Measurements from ENCODE around the gene BRF1. TPM values are rescaled to one million over a fixed set of nuclear protein-coding genes. Genes with fewer than 3 reads are reported as not detected.

The BRF1 gene
- total RNA-seq, 1 donor from 2014 or later = 51.1 TPM

DNA sequence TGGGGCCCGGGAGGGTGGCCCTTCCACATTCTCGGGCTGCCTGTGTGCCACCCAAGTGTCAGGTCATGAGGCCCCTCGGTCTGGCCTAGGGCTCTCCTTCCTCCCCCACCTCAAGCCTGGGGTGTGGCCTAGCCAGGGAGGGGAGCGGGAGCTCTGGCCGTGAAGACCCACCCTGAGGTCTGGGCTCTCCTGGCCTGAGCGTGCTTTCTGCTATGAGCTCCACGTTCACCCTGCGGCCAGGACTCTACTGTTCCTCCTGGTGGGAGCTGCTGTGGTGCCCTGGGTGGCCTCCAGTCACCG is 25.7 kb upstream of the BRF1 start:
- TF ChIP-seq, protein P1, sequence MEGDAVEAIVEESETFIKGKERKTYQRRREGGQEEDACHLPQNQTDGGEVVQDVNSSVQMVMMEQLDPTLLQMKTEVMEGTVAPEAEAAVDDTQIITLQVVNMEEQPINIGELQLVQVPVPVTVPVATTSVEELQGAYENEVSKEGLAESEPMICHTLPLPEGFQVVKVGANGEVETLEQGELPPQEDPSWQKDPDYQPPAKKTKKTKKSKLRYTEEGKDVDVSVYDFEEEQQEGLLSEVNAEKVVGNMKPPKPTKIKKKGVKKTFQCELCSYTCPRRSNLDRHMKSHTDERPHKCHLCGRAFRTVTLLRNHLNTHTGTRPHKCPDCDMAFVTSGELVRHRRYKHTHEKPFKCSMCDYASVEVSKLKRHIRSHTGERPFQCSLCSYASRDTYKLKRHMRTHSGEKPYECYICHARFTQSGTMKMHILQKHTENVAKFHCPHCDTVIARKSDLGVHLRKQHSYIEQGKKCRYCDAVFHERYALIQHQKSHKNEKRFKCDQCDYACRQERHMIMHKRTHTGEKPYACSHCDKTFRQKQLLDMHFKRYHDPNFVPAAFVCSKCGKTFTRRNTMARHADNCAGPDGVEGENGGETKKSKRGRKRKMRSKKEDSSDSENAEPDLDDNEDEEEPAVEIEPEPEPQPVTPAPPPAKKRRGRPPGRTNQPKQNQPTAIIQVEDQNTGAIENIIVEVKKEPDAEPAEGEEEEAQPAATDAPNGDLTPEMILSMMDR (conservative IDR thresholded peaks at IDR 0.05) = no peak
- Mint-ChIP-seq H3K4me1 (peaks cover 39% of the 10 kb centered on the region), H3K27ac (ENCODE audit: unreplicated experiment) (no peak overlapping the region), H3K36me3 (ENCODE audit: low read depth) (peaks cover 6% of the 10 kb centered on the region), H3K9me3 (no peaks in the 10 kb centered on the region), H3K27me3 (ENCODE audit: low read depth) (no peaks in the 10 kb centered on the region), H3K4me3 (no peak overlapping the region)
- DNase-seq (ENCODE audit: low read depth, low spot score) = no peak

DNA sequence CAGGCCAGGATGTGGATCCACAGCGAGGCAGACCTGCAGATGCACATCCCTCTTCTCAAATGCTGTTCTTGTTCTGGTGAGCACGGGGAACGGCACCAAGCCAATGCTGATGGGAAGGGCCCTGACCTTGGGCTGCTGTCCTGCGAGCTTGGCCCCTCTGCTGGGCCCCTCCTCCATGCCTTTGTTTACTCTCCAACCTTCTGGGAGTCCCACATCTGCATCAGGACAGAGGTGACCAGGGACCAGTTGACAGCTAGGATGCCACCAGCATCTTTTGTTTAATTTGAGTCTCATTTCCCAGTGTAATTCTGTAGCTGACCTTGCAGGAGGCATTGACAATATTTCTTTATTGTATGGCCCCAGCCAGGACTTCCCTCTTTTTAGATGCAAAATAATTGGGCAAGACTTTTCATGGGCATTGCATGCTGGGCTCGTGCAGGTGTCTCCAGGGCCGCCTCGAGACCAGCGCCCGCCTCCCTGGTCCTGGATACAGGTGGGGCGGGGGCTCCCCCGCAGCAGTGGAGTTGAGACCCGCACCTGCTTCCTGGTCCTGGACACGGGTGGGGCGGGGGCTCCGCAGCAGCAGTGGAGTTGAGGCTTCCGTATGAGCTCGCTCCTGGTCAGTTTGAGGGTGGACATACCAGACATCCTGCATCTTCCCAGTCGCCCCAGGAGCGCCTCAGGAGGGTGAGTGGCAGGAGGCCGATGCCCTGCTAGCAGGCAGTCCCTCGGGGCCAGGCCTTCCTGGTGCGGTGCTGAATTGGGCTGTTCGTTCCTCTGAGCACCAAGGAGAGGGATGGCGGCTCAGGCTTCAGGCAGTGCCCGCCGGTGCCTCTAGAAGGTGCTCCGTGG is 25.1 kb upstream of the BRF1 start:
- Mint-ChIP-seq H3K36me3 (ENCODE audit: low read depth) (peaks cover 6% of the 10 kb centered on the region), H3K27ac (ENCODE audit: unreplicated experiment) (no peak overlapping the region), H3K4me3 (no peak overlapping the region), H3K4me1 (peaks cover 39% of the 10 kb centered on the region), H3K9me3 (no peaks in the 10 kb centered on the region), H3K27me3 (ENCODE audit: low read depth) (no peaks in the 10 kb centered on the region)
- TF ChIP-seq, protein P1 (conservative IDR thresholded peaks at IDR 0.05) = no peak
- DNase-seq (ENCODE audit: low read depth, low spot score) = no peak

DNA sequence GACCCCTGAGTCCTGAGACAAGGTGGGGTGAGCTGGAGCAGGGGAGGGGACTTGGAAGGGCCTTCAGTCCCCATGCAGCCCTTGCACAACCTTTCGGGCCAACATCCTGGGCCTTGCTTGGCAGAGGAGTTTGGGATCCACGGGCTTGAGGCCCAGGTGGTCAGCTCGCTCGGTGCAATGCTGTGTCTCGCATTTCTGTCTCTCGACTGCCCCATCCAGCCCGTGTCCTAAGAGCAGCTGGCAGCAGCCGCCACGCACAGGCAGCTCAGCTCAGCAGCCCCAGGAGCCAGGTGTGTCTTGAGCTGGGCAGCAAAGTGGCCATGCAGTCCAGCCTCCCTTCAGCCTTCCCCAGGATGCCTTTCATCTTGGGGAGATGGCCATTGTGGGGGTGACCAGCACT is 24.5 kb upstream of the BRF1 start:
- H3K4me3 Mint-ChIP-seq = no peak overlapping the region
- H3K36me3 Mint-ChIP-seq (ENCODE audit: low read depth) = peaks cover 6% of the 10 kb centered on the region
- no peaks in the 10 kb centered on the region for H3K27me3 Mint-ChIP-seq (ENCODE audit: low read depth)
- no peak overlapping the region for H3K27ac Mint-ChIP-seq (ENCODE audit: unreplicated experiment)
- TF ChIP-seq, protein P1 (conservative IDR thresholded peaks at IDR 0.05) = no peak
- no peak for DNase-seq (ENCODE audit: low read depth, low spot score)
- H3K4me1 Mint-ChIP-seq = peaks cover 39% of the 10 kb centered on the region
- H3K9me3 Mint-ChIP-seq = no peaks in the 10 kb centered on the region

DNA sequence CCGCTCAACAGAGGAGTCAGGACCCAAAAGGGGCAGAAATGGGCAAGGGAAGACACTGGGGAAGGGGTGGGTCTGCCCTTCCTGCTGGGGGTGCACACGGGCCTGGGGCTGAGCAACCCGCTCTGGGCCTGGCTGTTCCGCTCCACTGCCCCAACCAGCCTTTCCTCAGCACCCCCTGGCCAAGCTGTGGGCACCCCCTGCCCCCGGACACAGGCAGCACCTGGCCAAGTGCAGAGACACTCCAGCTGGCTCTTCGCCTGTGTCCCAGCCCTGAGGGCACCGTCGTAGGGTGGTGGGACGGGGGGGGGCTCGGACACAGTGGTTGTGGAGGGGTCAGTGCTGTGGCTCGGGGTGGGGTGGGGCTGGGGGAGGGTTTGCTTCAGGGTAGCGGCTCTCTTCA is 24.1 kb upstream of the BRF1 start:
- TF ChIP-seq, protein P1 (conservative IDR thresholded peaks at IDR 0.05) = no peak
- no peaks in the 10 kb centered on the region for H3K27me3 Mint-ChIP-seq (ENCODE audit: low read depth)
- H3K27ac Mint-ChIP-seq (ENCODE audit: unreplicated experiment) = no peak overlapping the region
- peaks cover 39% of the 10 kb centered on the region for H3K4me1 Mint-ChIP-seq
- no peaks in the 10 kb centered on the region for H3K9me3 Mint-ChIP-seq
- no peak for DNase-seq (ENCODE audit: low read depth, low spot score)
- H3K36me3 Mint-ChIP-seq (ENCODE audit: low read depth) = peaks cover 6% of the 10 kb centered on the region
- no peak overlapping the region for H3K4me3 Mint-ChIP-seq

DNA sequence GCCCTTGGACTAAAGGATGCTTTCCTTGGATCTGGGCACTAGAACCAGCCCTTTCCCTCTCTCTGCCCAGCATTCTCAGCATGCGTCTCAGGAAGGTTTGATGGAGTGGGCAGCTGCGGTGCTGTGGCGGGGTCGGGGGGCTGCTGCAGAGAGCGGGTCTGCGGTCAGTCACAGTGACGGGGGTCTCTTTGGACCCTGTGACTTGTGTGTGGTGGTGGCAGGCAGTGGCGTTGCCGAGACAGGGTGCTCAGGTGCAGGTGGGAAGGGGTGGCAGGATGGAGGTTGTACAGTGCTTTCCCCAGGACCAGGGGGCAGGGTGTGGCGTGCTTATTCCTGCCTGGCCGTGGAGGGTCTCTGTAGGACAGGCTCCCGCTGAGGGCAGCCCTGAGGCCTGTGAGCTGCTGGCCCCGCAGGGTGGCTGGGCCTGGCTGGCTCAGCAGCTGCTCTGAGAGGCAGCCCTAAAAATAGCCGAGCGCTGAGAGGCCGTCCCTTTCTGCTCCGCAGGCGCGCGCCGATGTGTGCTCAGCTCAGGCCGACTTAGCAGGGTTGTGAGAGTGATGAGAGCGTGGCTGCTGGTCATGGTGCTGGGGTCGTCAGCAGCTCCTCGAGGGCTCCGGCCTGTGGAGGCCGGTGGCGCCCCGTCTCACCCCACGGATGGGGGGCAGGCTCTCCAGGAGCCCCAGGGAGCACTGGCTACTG is 23.4 kb upstream of the BRF1 start:
- TF ChIP-seq, protein P1 (conservative IDR thresholded peaks at IDR 0.05) = no peak
- Mint-ChIP-seq H3K27ac (ENCODE audit: unreplicated experiment) (no peak overlapping the region), H3K36me3 (ENCODE audit: low read depth) (peaks cover 6% of the 10 kb centered on the region), H3K27me3 (ENCODE audit: low read depth) (no peaks in the 10 kb centered on the region), H3K4me3 (no peak overlapping the region), H3K4me1 (peaks cover 38% of the 10 kb centered on the region), H3K9me3 (no peaks in the 10 kb centered on the region)
- DNase-seq (ENCODE audit: low read depth, low spot score) = no peak
